HG03520 (cell line): ENCODE measurements around the gene OARD1.
"Not testable (repeated sequence)": the region's sequence is repeated elsewhere in the genome, so short reads cannot be mapped to it uniquely, and the experiment has no call there.

ENCODE experiments used
- ATAC-seq: cut with Tn5 transposase; IDR thresholded peaks from one replicate; pipeline ENCODE4 v1.9.1; 2021; ENCODE audit warnings: mild to moderate bottlenecking, moderate library complexity; ENCODE audit not compliant: unreplicated experiment

Gene OARD1

DNA sequence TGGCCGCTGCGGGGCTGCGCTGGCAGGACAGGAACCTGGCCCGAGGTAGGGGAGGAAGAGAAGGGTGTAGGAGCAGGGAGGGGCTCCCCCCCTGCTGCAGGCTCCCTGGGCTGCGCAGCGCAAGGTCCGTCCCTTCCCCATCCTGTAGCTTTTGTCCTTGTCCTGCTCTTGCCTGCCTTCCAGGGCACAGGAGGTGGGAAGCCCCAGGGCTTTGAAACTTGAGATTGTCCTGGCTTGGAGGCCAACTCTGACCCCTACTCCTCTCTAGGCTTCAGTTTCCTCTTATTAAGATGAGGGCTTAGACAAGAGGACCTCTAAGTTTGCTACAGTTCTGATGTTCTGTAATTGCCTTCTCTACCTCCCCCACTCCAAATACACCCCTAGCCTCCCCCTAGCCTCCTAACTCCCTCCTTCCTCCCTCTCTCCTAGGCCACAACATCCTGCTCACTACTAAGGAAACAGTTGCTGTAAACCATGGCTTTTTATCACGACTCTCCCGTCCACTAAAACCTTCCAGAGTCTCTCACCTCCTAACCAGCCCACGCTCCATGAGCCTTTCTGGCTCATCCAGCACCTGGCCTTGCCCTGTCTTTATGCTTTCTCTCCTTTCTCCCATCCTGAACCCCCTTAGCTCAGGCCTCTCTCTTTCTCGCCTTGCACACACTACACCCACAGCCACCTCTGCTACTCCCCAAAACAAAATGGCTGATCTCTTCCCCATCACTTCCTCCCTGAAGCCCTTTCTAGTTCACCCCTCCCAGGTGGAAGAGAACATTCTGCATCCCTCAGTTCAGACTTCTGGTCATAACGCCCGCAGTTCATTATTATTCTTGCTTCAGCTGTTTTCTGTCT is 43.4 kb downstream of the OARD1 start:
- ATAC-seq, result peak; percentile 16

DNA sequence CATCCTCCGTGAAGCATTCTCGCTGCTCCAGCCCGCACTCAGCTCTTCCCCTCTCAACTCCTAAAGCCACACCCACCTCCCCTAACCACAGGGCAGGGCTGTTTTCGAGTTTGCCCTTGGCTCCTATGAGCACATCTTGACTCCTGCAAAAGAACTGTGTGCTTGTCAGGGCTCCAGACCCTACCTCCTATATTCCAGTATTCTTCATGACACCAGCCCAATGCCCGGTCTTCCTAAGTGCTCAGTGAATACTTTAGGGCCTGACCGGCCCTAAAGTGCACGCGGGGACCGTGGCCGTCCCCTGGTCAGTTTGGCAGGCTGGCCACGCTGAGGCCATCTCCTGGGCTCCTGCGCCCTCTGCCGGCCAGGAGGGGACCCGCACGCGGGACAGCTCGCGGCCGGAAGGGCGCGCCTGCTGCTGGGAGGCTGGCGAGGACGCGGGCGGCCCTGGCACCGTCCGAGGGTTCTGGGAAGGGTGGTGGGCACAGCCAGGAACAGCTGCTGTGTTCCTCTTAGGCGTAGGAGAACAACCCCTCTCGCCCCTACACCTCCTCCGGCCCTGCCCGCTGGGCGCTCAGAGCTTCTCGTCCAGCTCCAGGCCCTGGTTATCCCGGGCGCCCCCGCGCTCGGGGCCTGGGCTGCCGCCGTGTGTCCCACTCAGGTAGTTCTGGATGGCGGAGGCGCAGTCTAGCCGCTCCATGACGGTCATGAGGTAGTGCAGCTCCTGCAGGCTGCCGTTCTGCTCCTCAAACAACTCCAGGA is 44.2 kb downstream of the OARD1 start:
- ATAC-seq, result peak; percentile 65

DNA sequence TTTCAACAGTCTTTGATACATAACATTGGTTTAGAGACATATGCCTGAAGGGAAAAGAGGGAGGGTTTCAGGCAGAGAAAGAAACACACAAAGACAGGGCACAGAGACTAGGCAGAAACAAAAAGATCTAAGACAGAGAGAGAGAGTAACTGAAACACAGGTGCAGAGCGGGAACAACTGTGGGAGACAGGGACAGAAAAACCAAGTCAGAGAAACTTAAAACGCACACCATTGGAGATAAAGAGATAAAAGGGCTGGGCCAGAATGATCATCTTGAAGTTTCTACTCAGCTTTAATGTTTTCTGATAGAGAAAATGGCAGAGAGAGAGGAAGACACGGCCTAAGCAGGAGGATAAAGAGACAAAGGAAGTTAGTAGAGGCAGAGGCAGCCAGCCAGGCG is 44.9 kb downstream of the OARD1 start:
- ATAC-seq, result no peak

DNA sequence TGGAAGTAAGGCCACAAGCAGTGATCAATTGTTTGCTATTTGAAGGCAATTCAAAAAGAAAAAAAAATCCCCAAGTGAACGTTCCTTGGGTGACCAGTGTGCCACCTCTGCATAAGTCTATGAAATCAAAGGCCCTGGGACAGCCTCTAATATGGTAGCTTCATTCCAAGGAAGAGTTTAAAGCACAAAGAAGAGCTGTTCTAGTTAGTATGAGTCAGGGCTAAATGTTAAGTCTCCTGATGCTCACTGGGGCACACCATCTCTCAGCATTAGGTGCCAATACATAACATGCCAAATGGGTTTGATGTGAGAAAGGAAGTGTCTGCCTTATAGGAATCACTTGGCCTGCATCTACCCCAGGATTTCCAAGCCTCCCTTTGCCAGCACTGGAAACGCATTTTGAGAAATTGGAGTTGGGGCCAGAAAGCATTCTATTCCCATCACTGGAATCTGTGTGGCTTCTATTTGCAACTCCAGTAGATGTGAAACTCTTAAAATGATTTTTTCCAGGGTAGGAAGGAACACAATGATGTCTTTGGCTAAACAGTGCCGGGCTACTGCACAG is 46.1 kb downstream of the OARD1 start:
- ATAC-seq, result no peak

DNA sequence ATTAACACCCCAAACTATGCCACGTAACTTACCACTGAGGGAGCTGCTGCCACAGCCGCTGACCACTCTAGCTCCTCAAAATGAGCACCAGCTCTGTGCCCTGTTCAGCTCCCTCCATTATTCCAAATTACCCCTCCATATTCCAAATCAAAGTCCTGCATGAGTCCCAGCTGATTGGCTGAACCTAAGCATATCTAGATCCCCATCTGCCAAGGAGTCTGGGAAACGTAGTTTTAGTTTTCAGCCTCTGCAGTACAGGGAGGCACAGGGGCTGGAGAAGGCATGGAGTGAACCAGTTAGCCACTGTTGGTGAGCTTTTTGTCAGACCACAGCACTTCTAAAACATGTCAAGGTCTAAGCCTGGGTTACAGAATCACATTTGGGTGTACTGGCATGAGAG is 49.0 kb downstream of the OARD1 start:
- ATAC-seq, result no peak

DNA sequence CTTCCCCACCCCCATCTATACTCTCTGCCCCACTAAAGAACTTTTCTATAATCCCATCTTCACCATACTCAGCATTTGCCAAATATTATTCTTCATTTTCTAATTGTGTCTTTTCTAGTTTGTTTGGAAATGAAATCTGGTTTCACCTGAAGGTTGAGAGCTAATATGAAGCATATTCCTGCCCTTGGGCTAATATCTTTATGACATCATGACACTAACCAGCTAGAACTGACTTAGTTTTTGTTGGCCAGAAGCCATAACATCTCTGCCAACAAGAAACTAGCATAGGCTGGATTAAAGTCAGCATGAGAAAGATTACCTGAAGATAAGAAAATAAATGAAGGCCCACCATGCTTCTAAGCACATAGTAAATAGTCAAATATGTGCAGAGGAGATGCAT is 49.9 kb downstream of the OARD1 start:
- ATAC-seq, result no peak

DNA sequence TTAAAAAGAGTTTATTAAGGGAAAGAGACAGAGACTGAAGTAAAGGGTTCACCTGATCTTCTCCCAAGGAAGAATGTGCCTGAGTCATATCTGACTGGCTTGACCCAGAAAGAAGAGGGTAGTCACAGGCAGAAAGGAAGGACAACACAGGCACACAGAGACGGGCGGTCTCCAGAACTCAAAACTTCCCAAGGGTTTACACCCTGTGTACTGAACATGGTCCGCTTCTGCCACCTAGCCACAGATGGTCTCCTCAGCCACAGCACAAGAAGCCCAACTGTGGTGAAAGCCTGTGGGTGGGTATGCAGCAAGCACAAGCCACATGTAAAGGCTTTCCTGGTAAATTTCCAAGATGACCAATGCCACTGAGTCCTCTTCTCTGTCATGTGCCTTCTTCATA is 50.3 kb downstream of the OARD1 start:
- ATAC-seq, result no peak

DNA sequence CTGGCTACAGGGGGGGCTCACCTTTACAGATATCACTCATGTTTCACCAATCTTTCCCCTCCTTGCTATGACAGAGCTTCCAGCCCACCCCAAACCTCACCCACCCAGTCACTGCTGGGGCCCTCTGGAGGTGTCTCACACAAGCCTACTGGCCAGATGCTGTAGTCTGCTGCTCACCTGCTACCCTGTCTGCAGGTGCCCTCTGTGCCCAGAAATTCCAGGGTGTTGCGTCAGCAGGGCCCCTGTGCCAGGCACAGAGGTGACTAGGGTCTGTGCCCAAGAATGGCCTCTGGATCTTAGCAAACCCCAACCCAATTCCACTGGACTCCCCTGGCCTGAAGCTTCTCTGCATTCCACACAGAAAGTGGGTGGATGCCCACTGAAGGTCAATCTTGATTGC is 54.5 kb downstream of the OARD1 start:
- ATAC-seq, result no peak

DNA sequence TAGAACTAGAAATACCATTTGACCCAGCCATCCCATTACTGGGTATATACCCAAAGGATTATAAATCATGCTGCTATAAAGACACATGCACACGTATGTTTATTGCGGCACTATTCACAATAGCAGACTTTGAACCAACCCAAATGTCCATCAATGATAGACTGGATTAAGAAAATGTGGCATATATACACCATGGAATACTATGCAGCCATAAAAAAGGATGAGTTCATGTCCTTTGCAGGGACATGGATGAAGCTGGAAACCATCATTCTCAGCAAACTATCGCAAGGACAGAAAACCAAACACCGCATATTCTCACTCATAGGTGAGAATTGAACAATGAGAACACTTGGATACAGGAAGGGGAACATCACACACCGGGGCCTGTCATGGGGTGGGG is 56.3 kb downstream of the OARD1 start:
- ATAC-seq, result not testable (repeated sequence)

DNA sequence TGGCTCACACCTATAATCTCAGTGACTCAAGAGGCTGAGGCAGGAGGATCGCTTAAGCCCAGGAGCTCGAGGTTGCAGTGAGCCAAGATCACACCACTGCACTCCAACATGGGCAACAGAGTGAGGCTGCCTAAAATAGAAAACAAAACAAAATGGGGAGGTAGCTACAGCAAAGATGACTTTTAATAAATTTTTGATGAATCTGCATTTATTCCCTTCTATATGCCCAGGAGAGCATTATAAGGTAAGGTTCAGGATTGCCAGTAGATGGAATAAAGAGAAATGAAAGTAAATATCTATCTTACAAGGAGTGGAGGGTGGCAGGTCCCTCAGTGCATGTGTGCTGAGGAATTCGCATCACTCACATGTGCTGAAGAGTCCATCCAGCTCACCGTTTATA is 57.4 kb downstream of the OARD1 start:
- no peak for ATAC-seq
